ENCODE data around the gene CBFA2T3.
"Not testable (repeated sequence)": the region's sequence is repeated elsewhere in the genome, so short reads cannot be mapped to it uniquely, and the experiment has no call there.

The CBFA2T3 gene

GRCh38 chr16:88977018-88977811, at the start of gene CBFA2T3:
Gene CBFA2T3 (minus strand): TSS chr16:88977207. CDS start chr16:88976807, 400 bp downstream.
- DNase-seq (ENCODE audit: low read depth in 2 of 2), result no peak

DNA sequence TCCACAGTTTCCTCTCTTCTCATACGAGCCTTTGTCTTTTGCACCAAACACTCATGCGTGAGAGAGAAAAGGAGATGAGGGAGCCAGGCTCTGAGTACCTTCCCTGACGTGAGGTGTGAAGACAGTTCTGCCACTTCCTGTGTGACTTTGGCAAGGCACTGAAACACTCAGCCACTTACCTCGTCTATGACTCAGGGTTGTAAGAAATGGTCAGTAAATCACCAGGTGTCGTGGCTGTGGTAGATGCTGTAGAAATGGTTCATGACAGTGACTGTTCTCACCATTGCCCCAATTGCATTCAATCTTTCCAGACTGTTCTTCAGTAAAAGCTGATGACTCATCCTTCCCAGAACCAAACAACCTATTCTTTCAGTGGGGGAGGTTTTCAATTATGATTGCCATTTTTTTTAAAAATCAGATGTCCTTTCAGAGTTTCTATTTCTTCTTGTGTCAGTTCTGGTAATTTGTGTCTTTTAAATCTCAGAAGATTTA, 49.2 kb upstream of the CBFA2T3 start:
- DNase-seq (ENCODE audit: low read depth in 2 of 2), result peak in 1 of 2 donors; percentile 37

- no peak for DNase-seq (ENCODE audit: low read depth in 2 of 2)
Observed at GRCh38 chr16:89025636-89026035, 48.6 kb upstream of the CBFA2T3 start.

DNA sequence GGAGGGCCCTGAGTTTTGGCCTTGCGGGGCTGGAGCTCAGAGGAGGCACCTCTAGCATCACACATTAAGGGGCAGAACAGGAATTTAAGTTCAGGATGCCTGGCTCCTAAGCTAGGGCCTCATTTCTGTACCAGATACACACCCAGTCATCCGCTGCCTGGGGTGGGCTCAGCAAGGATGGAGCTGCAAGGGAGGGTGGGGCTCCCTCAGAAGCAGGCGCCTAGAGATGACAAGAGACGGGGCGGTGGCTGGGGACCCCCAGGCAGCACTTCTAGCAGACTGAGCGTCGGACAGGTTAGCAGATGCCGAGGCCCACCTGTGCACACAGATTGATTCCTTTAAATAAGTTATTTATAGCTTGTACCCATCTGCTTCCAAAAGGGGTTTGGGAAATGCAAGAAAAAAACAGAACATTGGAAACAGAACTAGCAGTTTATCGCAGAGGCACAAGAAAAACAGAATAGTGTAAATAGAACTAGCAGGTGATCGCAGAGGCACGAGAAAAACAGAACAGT, 47.6 kb upstream of the CBFA2T3 start:
- DNase-seq (ENCODE audit: low read depth in 2 of 2), result no peak

DNA sequence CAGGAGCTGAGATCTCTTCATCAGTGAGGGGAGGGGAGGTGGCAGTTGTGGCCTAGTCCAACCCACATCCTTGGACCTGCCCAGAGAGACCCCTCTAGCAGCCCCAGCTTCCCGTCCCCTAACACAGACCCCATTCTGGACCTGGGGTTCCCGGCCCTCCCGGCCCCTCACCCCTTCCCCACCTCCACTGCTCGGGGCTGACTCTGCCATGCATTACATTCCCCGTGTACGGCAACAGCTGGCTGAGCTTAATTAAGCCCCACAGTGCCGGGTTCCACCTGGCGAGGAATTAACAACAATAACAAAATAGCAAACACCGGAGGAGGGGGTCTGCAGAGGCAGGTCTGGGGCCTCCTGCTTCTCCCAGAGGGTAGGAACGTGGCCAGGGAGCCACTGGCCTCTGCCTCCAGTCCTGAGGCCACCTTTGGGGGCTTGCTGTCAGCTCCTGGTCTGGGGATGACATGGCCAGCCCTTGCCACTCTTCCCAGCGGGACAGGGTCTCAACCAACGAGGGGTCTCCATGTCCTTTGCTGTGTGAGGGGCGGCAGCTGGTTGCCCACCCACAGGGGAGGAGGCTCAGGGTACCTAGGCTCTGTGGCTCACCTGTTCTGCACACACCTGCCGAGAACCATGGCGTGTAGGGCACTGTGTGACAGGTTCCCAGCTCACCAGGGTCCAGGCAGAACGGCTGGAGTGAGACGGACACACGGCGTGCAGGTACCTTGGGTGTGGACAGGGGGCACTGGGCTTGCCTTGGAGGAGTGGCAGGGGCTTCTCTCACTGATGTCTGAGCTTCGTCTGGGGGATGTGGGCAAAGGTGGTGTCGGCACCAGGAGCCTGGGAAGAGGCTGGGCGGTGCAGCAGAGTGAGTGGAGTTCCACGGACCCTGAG, 46.9 kb upstream of the CBFA2T3 start:
- DNase-seq (ENCODE audit: low read depth in 2 of 2), result no peak

DNA sequence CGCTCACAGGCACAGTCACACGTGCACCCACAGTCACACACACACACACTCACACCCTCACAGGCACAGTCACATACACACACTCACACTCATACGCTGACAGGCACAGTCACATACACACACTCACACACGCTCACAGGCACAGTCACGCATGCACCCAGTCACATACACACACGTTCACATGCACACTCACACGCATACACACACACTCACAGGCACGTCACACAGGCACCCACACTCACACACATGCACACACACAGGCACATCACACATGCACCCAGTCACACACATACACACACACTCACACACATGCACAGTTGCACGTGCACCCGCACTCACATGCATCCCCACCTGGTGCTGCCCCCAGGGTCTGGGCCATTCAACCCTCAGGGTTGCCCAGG, 46.1 kb upstream of the CBFA2T3 start:
- no peak for DNase-seq (ENCODE audit: low read depth in 2 of 2)

DNA sequence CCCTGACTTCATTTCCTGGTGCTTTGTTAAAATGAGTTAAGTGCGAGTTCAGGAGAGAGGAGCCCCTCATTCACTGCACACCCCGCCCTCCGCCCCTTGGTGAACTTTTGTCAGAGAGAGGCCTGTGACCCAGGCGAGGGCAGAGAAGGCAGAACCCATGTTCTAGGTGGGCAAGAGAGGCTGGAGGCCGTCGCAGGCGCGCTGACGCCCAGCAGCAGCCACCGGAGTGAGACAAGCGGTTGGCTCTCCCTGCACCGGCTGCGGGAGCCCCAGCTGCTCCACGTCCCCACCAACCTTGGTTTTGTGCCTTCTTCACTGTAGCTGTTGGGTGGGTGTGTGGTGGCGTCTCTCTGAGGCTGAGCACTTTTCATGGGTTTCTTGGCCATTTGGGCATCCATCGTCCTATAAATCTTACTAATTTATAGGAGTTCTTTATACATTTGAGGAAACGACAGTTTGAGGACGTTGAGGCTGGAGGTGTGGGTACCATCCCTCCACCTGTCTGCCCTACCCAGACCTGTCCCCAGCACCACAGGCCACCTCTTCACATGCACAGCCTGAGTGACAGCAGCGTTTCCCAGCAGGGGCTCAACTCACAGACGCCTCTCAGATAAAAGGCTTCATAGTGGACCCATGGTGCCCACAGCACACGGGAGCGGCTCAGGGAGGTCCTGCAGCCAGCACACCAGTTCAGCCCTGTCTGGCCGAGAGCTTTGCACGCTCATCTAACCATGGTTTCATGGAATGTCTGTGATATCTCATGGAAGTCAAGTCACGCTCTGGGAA, 45.2 kb upstream of the CBFA2T3 start:
- DNase-seq (ENCODE audit: low read depth in 2 of 2), result no peak

- no peak for DNase-seq (ENCODE audit: low read depth in 2 of 2)
Observed at GRCh38 chr16:89020925-89021595, 44.1 kb upstream of the CBFA2T3 start.

GRCh38 chr16:89020068-89020924, 43.3 kb upstream of the CBFA2T3 start:
- no peak for DNase-seq (ENCODE audit: low read depth in 2 of 2)

DNA sequence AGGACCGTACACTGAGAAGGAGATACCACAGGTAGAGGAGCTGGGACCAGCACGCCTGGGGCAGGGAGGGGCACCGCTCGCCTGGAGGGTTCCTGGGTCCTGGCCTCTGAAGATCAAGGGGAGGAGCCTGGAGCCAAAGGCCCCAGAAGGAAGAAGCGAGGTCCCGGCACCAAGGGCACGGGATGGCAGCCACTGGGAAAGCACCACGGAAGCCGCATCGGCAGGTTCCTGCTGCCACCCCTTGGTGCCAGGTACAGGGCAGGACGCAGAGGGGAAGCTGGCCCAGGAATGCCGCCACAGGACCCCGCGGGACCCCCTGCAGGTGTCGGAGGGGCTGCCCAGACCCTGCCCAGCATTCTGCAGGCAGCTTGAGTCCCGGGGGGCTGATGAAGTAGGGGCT, 42.5 kb upstream of the CBFA2T3 start:
- DNase-seq (ENCODE audit: low read depth in 2 of 2), result no peak

- no peak for DNase-seq (ENCODE audit: low read depth in 2 of 2)
Observed at GRCh38 chr16:89018282-89019158, 41.5 kb upstream of the CBFA2T3 start.

DNA sequence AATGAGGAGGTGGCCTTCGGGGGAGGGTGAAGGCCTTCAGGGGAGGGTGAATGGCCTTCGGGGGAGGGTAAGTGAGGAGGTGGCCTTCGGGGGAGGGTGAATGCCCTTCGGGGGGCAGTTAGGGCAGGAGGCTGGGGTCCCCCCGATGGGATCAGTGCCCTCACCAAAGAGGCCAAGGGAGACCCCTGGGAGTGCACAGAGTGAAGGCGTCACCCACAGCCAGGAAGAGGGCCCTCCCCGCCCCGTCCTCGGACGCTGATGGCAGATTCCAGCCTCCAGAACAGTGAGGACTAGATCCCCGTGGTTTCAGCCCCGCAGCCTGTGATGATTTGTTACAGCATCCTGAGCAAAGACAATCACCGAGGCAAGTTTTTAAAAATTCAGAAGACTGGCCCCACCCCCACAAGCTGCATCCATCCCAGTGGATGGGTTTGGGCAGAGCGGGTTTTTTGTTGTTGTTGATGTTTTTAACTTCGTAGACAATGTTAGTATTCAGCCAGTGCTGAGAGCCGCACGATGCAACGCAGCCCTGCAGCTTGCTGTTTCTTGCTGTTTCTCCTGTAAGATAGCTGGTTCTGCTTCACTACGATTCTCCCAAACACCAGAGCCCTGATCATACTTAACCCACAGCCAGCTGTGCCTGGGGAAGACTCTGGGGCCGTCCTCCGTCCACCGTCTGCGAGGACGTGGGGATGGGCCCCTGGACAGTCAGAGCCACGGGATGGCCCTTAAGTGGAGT, 40.7 kb upstream of the CBFA2T3 start:
- DNase-seq (ENCODE audit: low read depth in 2 of 2), result no peak

DNA sequence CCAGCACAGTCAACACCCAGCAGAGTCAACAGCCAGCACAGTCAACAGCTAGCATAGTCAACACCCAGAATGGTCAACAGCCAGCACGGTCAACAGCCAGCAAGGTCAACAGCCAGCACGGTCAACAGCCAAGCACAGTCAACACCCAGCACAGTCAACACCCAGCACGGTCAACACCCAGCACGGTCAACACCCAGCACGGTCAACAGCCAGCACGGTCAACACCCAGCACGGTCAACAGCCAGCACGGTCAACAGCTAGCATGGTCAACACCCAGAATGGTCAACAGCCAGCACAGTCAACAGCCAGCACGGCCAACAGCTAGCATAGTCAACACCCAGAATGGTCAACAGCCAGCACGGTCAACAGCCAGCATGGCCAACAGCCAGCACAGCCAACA, 39.6 kb upstream of the CBFA2T3 start:
- not testable (repeated sequence) for DNase-seq (ENCODE audit: low read depth in 2 of 2)

DNA sequence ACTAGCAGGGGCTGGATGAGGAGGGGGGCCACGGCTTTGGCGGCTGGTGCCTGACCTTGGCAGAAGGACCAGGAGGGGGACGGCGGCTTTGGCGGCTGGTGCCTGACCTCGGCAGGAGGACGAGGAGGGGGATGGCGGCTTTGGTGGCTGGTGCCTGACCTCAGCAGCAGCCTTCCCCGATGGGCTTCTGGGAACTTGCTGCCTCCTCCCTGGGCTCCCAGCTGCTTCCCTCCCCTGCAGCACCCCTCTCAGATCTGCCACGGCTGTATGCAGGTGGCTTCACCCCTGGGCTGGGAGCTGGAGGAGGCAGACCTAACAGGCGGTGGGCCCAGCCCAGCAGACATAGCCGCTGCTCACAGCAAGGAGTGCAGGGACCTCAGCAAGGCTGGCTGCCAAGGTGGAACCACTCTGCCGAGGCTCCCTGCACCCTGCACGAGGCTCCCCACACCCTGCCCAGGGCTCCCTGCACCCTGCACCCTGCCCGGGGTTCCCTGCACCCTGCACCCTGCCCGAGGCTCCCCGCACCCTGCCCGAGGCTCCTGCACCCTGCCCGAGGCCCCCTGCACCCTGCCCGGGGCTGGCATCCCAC, 38.4 kb upstream of the CBFA2T3 start:
- no peak for DNase-seq (ENCODE audit: low read depth in 2 of 2)

GRCh38 chr16:89014403-89015230, 37.6 kb upstream of the CBFA2T3 start:
- no peak for DNase-seq (ENCODE audit: low read depth in 2 of 2)

DNA sequence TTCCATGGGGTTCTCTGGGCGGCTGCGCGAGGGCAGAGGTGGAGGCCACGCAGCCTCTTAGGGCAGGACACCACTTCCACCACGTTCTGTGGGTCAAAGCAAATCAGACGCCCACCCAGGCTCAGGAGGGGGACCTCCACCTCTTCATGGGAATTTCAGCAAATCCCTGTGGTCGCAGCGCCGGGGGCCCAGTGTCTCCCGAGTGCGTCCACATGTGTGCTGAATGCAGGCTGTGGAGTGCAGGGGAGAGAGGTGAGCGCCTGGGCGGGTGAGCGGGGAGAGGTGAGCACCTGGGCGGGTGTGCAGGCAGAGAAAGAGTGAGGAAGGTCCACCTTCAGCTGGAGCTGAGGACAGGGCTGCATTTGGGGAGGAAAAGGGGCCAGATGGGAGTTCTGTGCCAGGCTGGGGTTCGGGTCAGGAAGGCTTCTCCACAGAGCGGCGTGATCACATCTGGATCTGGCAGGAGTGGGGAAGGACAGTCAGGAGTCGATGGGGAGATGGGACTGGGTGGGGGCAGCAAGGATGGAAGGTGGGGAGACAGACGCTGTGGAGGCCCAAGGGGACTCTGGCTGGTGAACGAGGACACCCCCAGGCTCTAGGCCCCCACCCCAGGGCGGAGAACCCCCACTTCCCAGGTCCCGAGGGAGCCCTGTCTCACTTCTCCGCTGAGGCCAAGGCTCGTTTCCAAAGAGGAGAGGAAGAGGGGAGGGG, 36.8 kb upstream of the CBFA2T3 start:
- no peak for DNase-seq (ENCODE audit: low read depth in 2 of 2)
